HG02852 (cell line): ENCODE measurements around the gene CLIC2.

Source experiments
- ATAC-seq: cut with Tn5 transposase; IDR thresholded peaks from one replicate; pipeline ENCODE4 v1.9.1; 2021; ENCODE audit warnings: mild to moderate bottlenecking, moderate library complexity; ENCODE audit not compliant: unreplicated experiment

Gene CLIC2

GRCh38 chrX:155263854-155264628 lies 70.4 kb downstream of the CLIC2 start, which contains the start of gene RAB39B:
Gene RAB39B, minus strand, starts transcription at chrX:155264491. Its CDS starts 203 bp downstream, at chrX:155264288.
- peak; percentile 86 for ATAC-seq

GRCh38 chrX:155262970-155263754 lies 71.3 kb downstream of the CLIC2 start:
- ATAC-seq: peak; percentile 40

GRCh38 chrX:155259752-155260151 lies 74.7 kb downstream of the CLIC2 start:
- ATAC-seq: no peak

- no peak for ATAC-seq
Measured at GRCh38 chrX:155251391-155251790, 83.0 kb downstream of the CLIC2 start.

- ATAC-seq: no peak
Measured at GRCh38 chrX:155247497-155247896, 86.9 kb downstream of the CLIC2 start.

- ATAC-seq: no peak
Measured at GRCh38 chrX:155246748-155247147, 87.7 kb downstream of the CLIC2 start.

- no peak for ATAC-seq
Measured at GRCh38 chrX:155242300-155242699, 92.1 kb downstream of the CLIC2 start.

- ATAC-seq: no peak
Measured at GRCh38 chrX:155237719-155238118, 96.7 kb downstream of the CLIC2 start.

GRCh38 chrX:155235891-155236290 lies 98.5 kb downstream of the CLIC2 start:
- ATAC-seq: no peak

- ATAC-seq: peak; percentile 86
Measured at GRCh38 chrX:155231163-155231562, 103.3 kb downstream of the CLIC2 start.
